SKM-1 (cell line): ENCODE measurements around the gene FBXO31.
A peak's percentile ranks its signal among the peaks of the same experiment; 100 is the strongest.

ENCODE experiments used
- DNase-seq: peaks from one replicate; lab custom pipeline; 2025; ENCODE audit not compliant: unreplicated experiment; lab: John Stamatoyannopoulos, UW

FBXO31 gene, protein sequence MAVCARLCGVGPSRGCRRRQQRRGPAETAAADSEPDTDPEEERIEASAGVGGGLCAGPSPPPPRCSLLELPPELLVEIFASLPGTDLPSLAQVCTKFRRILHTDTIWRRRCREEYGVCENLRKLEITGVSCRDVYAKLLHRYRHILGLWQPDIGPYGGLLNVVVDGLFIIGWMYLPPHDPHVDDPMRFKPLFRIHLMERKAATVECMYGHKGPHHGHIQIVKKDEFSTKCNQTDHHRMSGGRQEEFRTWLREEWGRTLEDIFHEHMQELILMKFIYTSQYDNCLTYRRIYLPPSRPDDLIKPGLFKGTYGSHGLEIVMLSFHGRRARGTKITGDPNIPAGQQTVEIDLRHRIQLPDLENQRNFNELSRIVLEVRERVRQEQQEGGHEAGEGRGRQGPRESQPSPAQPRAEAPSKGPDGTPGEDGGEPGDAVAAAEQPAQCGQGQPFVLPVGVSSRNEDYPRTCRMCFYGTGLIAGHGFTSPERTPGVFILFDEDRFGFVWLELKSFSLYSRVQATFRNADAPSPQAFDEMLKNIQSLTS

DNA sequence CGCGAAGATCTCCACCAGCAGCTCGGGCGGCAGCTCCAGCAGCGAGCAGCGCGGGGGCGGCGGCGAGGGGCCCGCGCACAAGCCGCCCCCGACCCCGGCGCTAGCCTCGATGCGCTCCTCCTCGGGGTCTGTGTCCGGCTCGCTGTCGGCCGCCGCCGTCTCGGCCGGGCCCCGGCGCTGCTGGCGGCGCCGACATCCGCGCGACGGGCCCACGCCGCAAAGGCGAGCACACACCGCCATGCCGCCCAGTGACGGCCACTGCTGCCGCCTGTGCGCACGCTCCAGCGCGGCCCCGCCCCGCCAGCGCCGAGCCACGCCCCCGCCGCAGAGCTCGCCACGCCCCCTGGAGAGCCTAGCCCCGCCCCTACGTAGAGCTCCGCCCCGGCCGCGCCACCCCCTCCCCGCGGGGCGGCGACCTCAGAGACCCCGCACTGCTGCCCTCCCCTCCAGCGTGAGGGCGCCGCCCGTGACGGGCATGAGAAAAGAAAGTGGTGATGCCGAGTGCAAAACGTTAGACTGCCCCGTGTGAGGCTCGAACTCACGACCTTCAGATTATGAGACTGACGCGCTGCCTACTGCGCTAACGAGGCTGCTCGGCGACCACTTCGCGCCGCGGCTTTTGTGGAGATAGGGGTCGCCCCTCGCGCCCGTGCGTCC is at the start of gene FBXO31:
Gene FBXO31, minus strand, starts transcription at position 272 of the 657 bp plus-strand sequence. Its CDS starts 32 bp downstream, at position 240.
- DNase-seq = peak; percentile 70

DNA sequence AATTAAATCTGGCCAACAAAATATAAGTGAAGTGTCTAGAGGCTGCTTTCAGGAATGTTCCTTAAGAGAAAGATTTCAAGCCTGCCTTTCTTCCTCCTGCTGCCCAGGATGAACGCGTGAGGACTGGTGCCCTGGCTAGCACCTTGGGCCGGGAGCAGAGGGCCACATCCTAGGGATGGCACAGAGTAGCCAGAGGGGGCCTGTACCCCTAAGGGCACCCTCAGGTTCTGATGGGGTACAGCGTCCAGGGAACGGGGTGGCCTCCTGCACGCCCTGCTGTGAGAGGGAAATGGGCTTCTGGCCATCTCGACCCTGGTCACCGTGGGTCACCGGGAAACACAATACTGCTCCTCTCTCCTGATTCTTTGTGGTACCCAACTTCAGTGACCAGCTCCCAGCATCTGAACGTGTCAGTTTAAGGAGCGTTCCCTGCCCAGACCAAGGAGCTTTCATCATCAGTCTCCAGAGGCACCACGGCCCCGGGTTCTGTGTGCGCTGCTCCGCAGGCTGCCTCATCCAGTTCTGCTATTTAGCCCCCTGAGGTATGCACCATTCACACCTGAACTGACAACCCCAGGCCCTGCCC is 48.8 kb upstream of the FBXO31 start:
- DNase-seq = no peak

DNA sequence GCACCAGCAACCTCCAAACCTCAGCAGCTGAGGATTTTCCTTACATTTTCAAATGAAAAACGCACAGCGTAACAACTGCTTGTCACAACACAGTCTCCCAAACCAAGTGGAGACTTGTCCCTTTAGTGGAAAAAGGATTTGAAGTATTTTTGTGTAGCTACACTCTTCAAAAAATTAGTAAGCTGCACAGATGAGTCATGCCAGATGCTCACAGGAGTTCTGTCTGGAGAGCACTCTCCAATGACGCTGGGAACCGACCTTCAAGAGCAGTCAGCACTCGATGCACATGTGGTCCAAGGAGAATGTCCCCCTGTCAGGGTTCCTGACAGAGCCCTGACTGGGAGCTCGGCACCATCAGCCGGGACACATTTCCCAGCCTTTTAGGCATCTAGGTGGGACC is 48.4 kb upstream of the FBXO31 start:
- DNase-seq = no peak

DNA sequence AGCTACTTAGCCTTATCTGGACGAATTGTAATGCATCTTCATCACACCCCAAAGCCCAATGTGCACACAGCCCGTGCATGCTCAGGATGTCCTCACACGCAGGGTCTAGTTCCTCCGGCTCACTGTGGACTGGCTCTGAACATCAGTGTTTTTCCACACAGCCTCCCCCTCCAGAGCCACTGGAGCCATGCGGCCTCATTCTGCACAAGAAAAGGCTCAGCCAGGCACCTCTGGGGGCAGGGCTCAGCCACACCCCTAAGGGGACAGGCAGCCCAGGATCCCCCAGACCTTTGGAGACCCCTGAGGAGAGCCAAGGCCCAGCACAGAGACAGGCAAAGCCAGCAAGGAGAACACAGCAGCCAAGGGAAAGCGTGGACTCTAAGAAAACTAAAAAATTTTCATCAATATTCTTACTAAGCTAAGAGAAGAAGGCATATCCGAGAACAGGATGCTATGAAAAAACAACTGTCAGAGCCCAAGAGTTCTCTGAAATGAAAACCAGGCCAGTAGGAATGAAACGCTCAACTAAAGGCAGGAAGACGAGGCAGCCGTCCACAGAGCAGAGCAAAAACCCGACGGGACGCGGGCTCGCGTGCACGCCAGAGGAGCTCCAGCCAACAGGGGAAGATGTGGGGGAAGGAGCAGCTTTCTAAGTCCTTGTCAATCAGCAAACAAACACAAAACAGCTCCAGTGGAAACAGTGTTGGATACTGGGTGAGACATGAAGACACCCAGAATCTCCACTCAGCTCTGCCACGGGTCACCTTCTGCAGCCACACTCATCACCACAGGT is 43.0 kb upstream of the FBXO31 start:
- DNase-seq = no peak

DNA sequence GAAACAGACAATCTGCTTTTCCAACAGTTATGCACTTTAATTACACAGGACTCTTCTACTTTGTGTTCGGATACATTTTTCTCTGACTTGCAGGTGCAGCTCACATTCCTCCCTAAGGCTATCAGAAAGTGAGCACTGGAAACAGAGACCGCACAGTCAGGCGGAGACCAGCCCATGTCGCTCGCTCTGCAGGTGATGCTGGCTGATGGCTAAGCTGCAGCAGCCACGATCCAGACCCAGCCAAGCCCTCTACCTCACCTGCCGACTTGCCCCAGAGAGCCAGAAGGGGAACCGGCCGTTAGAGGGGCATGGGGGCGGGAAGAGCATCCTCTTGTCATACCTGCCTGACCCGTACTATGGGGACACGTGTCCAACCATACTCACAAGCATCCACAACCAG is 42.4 kb upstream of the FBXO31 start:
- DNase-seq = no peak

DNA sequence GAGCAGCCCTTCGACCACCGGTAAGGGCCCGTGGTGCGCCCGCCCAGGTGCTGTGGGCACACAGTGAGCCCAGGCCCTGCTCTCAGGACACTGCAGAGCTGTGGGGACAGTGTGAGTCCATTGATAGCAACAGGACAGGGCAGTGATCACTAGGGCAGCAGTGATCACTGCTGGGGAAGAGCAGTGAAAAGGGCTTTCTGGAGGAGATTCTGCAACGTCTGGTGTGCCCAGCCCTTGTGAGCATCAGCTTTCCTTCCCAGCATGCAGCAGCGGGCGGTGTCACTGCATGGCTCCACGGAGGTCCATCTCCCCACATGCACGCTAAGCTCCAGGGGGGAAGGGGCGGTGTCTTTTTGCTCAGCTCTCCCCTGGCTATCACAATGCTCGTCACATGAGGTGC is 40.7 kb upstream of the FBXO31 start:
- DNase-seq = no peak

DNA sequence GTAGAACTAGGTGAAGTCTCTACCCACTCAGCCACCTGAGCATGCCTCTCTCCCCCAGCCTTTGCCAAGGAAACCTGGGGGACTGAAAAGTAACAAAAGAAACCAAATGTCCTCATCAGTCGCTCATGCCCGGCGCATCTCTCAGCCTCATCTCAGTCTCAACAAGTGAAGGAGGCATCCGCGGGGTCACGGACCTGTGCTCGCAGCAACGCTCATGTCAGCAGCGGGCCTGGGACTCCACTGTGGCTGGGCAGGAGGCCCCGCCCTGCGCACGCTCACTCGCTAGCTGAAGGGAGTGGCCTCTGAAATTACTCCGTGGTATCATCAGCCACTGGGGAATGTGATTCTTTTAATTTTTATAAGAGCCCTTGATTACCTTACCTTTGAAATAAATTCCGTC is 39.9 kb upstream of the FBXO31 start:
- DNase-seq = no peak

DNA sequence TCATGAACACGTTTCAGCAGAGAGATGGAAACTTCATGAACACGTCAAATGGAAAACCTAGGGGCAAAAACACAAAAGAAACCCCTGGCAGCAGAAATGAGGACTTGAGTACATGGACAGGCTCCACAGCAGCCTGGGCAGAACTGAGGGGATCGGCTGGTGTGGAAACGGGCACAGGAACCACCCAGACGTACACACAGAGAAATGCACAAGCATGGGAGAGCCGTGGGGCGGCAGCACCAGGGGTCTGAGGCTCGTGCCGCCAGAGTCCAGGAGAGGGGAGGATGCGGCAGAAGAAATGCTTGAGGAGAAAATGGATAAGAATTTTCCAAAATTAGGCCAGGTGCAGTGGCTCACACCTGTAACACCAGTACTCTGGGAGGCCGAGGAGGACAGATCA is 38.5 kb upstream of the FBXO31 start:
- DNase-seq = no peak

DNA sequence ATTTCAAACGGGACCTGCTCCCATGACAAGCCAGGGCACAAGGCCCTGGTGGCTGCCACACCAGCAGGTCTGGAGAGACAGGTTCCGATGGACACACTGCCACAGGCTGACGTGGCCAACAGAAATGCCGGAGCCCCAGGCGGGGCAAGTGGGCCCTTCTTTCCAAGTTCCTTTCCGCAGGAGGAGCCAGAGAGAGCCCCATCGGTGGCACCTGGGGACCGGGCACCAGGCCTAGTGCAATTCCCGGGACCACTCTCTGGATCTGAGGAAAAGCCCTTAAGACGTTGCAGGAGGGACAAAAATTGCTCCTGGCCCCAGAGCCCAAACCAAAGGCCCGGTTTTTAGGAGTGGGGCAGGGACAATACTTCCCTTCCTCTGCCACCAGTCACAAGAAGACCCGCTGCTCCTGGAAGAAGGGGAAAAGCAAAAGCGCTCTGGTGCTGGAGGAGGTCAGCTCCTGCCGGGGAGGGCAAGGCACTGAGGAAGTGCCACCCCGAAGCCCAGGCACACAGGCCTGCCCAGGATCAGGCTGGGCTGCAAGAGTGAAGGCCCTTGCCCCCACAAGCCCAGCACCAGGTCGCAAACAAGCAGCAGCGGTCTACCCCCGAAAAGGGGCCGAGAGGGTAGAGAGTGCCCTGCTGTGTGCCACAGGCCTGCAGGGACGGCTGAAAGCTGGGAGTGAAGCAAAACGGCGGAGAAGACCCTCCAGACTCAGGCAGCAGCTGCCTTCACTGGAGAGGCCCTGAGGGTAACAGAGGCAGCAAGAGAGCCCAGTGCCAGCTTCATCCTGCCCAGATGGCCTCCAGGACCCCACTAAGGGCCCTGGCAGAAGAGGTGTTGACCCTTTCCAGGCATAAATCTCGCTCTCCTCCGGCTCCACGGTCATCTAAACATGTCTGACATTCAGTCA is 37.7 kb upstream of the FBXO31 start:
- no peak for DNase-seq

DNA sequence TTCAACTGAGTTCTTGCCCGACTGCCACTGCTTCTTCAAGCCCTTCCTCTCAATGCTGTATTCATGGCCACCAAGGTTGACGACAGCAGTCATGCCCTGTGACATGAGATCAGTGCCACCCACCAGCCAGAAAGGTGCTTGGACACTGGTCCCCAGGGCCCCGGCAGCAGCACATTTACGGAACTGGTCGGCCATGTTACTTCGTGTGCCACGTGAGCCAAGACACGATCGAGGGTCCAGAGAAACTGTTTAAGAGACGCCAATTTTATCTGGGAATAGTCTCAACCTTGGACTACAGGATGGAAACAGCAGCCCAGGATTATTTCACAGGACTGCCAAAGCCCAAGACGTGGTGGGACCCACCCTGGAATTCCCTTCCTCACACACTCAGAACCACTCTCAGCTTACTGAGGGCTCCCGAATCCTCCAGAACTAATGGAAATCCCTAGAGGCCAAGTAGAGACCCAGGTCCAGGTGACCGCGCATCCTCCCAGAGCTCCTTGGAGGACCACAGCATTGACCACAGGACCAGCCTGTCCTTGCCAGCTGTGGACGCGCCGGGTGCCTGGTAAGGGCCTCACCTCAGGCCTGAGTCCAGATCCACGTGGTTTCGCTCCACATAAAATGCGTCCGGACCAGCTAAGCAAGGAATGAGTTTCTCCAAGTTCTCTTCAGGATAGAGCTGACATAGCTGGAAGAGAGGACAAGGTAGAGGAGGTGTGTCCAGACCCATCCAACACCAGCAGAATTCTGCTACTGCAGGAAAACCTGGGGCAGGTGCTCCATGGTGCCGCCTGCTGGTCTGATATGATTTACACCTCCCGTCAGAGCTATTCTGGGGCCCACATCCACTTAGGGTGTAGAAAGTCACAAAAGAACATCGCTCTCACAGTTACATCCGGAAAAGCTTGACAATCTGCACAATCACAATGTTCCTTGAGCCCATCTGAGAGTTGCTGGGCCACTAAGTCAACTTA is 36.7 kb upstream of the FBXO31 start:
- DNase-seq = no peak

DNA sequence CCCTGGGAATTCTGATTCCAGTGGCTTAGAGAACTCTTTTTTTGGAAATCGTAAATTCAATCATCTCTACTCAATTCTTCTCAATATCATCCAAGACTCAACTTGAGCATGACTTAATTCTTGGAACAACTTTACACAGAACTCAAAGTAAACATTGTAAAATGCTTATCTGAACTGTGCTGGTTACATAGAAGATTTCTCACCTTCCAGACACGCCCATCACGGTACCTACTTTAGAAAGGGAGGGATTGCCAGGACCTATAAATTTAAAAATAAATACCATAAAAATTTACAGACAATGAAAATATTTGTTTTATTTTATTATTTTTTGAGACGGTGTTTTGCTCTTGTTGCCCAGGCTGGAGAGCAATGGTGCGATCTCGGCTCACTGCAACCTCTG is 35.1 kb upstream of the FBXO31 start:
- no peak for DNase-seq

DNA sequence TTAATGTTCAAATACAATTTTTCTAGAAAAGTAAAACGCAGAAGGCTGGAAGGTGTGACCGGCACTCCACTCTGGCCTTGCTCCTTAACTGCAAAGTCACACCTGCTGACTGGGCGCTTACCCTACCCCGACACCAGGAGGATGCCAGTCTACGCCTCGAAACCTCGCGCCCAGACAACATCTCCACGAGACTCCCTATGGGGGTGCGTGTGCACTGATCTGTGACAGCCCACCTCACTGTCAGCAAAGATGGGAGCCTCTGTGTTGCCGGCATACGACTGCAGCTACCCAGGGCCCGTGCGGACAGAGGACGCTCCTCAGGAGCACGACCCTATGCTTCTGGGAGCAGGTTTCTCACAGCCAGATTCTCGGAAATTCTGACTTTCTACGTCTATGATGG is 34.6 kb upstream of the FBXO31 start:
- no peak for DNase-seq

DNA sequence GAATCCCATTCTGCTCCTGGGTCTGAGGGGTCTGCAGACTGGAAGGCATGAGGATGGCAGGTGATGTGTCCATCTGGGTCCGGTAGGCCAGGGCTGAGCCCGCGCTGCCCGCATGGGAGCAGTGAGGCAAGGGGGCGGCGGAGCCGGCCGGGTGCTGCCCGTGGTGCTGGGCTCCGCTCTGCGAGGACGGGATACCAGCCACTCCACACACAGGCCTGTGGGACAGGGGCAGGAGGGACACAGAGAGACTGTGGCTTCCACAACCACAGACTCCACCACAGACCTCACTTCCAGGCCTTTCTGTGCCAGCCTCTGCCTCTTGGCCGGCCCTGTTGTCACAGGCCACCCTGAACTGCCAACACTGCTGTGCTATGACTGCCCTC is 33.9 kb upstream of the FBXO31 start:
- DNase-seq = no peak

DNA sequence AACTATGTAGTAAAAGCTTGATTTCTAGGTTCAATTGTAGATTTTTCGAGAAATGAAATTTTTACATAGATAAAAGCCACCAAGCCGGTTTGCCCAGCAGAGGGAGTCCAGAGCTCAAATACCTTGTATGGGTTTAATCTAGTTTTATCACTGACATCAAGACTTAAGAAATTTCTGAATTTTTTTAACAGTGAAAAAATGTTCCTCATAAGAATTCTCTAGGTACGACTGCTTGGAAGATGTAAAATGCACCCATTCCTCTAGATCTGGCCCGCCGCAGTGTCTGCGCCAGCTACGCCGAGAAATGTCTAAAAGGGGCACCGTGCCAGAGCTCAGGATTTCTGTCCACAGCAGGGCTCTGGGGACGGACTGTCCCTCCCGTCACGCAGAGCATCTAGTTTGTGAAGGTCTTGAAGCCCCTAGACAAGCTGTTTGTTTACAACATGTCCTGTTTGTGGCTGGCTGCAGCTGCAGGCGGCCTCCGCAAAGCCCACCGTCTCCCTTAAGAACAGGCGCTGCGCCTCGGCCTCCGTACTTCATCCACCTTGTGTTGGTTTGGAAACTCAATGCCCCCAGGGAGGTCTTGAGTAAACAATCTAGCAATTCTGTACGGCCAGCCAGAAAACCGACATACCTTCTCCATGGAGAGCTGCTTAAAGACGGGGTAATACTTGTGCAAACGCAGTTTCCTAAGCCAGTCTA is 33.4 kb upstream of the FBXO31 start:
- no peak for DNase-seq

DNA sequence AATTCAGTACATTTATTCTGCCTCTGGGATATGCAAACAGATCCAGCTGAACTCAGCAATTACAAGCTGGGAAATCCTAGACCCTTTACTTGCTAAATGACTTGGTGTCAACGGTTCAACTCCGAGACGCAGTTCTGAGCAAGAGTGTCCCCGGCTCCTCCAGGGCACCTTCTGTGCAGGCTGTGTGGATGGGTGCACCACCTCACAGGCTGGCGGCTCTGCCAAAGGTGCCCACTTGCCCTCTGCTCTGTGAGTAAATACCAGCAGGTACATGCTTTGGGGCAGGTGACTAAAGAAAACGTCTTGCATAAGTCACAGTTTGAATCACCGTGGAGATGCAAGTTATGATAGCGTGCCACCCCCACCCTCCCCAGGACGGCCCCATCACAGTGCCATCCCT is 31.9 kb upstream of the FBXO31 start:
- no peak for DNase-seq

DNA sequence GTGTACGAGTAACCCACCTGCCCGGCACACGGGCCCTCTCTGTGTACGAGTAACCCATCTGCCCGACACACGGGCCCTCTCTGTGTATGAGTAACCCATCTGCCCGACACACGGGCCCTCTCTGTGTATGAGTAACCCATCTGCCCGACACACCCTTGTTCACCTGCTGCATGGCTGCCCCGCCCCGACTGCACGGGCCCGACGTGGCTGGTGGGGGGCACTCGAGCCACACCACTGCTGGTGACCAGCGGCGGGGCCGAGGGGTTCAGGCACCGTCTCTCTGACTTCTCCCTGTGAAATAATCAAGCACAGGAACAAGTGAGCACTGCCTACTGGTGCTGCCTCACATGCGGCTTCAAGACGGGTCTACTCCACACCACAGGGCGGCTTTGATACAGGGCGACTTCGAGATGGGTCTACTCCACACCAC is 30.7 kb upstream of the FBXO31 start:
- DNase-seq = no peak

DNA sequence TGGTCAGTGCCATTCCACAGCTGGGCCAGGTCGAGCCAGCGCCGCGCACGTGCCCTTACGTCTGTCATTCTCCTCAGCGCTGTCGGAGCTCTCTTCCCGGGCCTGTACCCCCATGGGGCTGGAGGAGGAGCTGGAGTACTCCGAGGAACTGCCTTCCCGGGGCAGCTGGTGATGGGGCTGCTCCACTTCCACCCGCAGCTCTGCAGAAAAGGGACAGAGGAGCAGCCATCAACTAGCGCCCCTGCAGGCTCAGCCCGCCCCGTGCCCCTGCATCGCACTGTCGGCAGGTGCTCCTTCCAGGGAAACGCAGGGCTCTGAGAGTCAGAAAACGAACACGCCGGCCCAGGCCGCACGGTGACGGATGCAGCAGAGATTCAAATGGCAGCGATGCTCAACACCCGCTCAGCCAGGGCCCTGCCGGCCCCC is 29.4 kb upstream of the FBXO31 start:
- no peak for DNase-seq

DNA sequence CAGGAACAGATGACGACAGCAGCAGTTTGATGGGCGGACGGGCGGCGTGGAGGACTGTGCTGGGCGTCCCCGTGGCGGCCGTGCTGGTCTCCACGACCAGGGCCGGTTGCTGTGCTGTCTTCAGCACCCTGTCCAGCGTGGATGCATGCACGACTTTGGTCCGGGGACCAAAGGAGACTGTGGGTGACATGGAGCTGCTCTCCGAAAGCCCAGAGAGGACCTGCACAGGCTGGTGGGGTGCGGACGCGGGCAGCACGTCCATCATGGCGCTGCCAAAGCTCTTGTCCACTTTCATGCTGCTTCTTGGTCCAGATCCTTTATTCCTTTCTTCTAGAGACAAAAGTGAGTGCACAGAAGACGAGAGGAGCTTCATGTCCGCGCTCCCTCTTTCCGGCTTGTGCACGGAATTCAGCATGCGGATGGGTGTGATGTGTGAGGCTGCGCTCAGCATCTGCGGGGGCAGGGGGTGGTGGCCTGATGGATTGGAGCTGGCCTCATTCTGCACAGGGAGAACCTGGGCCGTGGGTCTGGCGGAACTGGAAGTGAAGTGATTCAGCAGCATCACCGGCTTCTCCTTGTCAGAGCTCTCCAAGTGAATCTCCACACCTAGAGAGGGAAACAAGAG is 28.9 kb upstream of the FBXO31 start:
- no peak for DNase-seq
